Left lobe of liver (tissue), 2 donors: Measurements from ENCODE around the gene OLR1. TPM values are rescaled to one million over a fixed set of nuclear protein-coding genes. Genes with fewer than 3 reads are reported as not detected.
A peak's percentile ranks its signal among the peaks of the same experiment; 100 is the strongest.
"Not testable (repeated sequence)": the region's sequence is repeated elsewhere in the genome, so short reads cannot be mapped to it uniquely, and the experiment has no call there.

ENCODE experiments used
- ATAC-seq: fragments of 200-7000 bp; cut with Tn5 transposase; one replicate; pipeline ENCODE4 v1.9.1; 2020; ENCODE audit warnings: mild to moderate bottlenecking, moderate library complexity
- DNase-seq: peaks from one replicate; pipeline ENCODE4 v3.0.0-alpha.2; 2020; ENCODE audit warnings: low spot score
- total RNA-seq: library from RNA; stranded (reverse); gene quantifications from one replicate; pipeline ENCODE4 v1.2.1, GENCODE V29; 2021
- donor health status: DM: no; HTN: no; CAD: no; lungs with moderate emphysema.
- donor health status: DM: no; HTN: yes; CAD: no.

The OLR1 gene
- total RNA-seq, 1 donor from 2014 or later, result 0.50 TPM

DNA sequence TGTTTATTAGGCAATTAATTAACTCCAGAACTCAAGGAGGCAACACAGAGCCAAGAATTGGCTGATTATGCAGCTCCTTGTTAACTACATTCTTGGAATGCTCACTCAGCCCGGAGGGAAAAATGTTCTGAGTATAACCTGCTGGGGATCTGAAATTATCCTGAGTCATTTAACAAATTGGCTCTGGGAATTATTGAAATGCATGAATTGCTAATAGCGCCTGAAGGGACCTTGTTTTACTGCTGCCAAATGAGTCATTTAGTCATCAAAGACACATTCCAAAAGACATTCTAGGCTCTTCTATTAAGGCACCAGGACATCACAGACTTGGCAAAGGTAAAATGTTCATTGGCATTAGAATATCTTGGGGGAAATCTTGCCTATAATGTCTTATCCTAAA lies 19.9 kb upstream of the OLR1 start:
- no peak for DNase-seq
- ATAC-seq, result no peak

DNA sequence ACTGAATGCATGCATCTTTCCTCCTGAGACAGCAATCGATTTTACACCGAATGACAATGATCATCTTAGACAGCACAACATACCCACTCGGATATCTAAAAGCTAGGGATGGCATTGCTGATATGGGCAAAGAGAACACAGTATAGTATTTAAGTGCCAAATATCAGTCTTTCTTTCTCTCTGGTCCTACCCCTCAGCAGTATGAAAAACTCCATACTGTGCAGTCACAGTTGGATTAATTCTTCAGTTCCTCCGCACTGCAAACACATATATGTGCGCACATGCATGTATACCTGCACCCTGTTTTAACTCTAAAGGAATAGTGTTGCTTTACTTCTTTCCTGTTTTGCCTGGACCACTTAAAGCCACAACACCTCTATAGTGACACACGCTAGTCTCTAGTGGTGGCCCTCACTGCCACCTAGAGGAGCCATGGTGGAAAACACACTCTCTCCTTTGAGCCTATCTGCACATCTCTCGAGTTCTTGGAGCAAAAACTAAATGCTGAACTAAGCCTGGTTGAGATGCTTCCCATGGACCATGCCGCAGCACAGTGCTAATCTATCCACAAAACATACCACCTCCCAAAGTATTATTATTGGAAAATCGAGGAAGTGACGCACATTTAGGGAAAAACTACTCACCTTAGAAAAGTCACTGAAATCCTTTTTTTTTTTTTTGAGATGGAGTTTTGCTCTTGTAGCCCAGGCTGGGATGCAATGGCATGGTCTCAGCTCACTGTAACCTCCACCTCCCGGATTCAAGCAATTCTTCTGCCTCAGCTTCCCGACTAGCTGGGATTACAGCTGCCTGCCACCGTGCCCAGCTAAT lies 18.8 kb upstream of the OLR1 start:
- peak; percentile 100 for ATAC-seq
- peak; percentile 53 for DNase-seq

DNA sequence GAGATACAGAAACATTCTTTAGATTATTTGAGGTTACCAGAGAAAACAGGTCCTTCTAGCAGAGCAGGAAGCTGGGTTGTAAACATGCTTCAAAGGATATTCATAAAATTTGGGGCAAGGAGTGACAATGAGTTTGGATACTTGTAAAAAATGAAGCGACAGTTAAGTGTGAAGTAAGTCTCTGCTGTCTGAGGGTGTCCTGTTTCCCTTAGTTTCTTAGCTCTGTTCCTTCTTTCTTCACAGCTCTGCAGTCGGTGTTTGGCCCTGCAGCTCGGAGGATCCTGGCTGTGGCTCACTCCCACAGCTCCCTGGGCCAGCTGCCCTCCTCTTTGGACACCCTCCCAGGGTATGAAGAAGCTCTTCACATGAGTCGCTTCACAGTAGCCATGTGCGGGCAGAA lies 17.7 kb upstream of the OLR1 start:
- no peak for DNase-seq
- ATAC-seq, result no peak

DNA sequence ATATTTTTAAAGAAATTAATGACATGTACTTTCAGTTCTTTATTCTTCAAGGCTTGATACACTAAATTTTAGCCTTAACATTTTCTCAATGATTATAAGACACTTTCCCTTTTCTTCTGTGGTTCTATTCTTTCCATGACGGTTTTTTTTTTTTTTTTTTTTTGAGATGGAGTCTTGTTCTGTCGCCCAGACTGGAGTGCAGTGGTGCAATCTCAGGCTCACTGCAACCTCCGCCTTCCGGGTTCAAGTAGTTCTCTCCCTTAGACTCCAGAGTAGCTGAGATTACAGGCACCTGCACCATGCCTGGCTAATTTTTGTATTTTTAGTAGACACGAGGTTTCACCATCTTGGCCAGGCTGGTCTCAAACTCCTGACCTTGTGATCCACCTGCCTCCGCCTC lies 15.0 kb upstream of the OLR1 start:
- not testable (repeated sequence) for DNase-seq

GRCh38 chr12:10186299-10186698 lies 14.4 kb upstream of the OLR1 start:
- no peak for DNase-seq

More for the DNA sequence above, 15.0 kb upstream of the OLR1 start:
- not testable (repeated sequence) for ATAC-seq

DNA sequence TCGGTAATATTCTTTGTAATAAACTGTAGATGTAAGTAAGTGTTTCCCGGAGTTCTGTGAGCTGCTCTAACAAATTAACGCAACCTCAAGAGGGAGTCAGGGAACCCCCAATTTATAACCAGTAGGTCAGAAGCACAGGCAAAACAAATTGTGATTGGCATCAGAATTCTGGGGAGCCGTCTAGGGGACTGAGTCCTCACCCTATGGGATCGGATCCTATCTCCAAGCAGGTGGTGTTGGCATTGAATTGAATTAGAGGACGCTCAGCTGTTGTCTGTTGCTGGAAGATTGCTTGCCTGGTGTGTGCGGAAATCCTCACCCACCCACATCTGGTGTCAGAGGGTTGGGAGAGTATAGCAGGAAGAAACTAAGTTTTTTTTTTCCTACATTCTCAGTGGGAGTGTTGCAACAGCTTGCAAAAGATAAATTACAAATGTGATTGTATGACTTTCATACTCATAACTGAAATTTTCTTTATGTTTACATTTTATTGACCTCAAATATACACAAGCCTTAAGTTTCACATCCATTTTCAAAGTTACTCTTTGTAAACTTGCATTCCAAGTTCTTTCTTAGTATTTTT lies 12.4 kb upstream of the OLR1 start:
- no peak for ATAC-seq
- no peak for DNase-seq

More at GRCh38 chr12:10186299-10186698, 14.4 kb upstream of the OLR1 start:
- ATAC-seq, result peak; percentile 41

DNA sequence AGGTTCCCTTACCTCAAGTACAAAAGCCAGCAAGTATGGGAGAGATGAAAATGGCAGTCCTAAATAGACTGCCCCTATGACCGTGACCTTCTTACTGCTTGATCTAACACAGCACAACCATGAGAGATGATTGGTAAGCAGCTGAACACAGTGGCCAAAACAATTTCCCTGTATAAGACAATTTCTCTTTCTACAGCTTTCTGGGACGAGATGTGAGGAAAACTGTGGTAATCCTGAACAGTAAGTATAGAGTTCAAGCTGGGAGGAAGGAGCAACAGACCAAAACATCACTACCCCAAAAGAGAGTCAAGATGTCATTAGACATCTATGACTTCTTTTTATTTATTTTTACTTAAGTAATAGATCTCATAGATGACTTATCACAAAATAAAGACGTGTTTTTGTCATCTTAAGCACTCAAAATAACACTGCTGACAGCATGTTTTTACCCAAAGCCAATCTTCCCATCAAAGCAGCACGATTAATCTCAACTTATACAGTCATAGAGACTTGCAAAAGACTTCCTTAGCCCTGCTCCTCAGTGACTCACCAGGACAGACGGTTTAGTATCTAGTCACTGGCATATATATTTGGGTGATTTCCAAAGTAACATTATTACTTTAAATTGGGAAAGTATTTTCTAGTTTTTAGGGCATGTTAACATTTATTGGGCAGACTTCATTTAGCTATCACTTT lies 10.6 kb upstream of the OLR1 start:
- DNase-seq (no peak), ATAC-seq (no peak)

DNA sequence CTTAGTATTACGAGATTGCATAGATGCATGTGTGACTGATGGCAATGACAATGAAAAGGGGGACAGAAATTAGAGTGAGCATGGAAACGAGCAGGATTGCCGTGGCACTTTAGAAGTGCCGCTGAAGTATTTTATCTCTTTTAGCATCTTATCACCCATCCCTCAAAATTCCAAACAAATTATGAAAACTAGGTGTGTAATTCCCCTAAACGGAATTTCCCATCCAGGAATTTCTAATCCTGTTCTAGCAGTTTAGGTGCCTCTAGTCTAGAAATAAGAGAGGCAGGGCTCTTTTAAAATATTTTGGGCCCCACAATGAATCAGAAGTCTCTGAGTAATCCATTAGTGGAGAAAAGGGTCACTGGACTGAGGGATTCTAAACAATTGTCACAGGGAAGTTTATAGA lies 7.8 kb upstream of the OLR1 start:
- DNase-seq (no peak), ATAC-seq (no peak)

GRCh38 chr12:10178821-10179220 lies 6.9 kb upstream of the OLR1 start, which contains the start of gene TMEM52B:
Gene TMEM52B (plus strand): TSS chr12:10179032. CDS start chr12:10179575, 543 bp downstream.
- DNase-seq (no peak), ATAC-seq (no peak)

GRCh38 chr12:10175846-10176636 lies 4.1 kb upstream of the OLR1 start:
- DNase-seq (no peak), ATAC-seq (no peak)

- ATAC-seq, result no peak
These were observed 3.2 kb upstream of the OLR1 start for GRCh38 chr12:10174986-10175614.

DNA sequence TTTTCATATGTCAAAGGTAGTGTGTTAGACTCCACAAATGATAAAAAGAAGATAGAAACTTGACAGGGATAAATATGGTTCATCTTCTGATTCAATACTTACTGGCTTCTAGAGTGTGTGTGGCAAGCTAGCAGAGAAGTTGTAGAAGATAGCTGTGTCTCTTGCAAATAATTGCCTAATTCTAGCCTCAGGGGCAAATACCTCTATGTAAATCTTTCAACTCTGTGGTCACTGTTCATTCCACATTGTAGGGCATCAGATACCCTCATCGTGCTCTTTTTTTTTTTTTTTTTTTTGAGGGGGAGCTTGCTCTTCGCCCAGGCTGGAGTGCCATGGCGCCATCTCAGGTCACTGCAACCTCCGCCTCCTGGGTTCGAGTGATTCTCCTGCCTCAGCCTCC lies 1.7 kb downstream of the OLR1 start:
- ATAC-seq (no peak), DNase-seq (no peak)

More at GRCh38 chr12:10174986-10175614, 3.2 kb upstream of the OLR1 start:
- DNase-seq, result no peak

DNA sequence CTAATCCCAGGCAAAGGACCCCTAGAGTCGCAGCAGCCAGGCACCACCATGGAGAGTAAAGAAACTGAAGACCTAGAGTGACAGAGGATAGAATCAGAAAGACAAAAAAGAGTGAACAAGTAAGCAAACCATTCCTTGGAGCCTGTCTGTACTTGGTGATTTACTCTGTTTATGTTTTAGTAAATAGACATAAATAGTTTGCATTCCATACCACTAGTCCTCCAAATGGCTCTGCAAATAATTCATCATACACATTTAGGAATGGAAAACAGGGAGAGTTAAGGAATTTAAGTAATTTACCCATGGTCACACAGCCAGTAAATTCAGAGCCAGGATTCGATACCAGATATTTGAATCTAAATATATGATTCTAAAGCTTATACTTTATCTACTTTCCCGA lies 2.8 kb downstream of the OLR1 start:
- DNase-seq, result no peak
- no peak for ATAC-seq

DNA sequence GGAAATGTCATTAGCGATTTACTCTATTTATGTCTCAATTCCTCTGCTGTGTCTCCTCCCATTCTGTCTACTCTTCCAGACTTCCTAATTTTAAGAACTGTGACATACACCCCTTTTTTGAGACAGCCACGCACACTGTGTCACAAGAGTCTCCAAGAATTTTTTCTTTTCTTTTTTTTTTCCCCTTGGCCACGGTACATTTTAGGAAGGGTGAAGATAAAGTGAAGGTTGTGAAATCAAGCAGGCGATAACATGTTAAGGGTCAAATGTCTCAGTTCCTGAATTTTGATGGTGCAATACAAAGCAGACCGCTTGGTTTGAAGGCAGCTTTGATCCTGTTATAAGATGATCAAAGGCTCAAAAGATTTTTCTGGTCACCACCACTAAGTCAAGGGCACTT lies 4.3 kb downstream of the OLR1 start:
- peak; percentile 72 for ATAC-seq
- DNase-seq, result no peak

GRCh38 chr12:10165421-10165820 lies 6.5 kb downstream of the OLR1 start:
- DNase-seq, result no peak

GRCh38 chr12:10163084-10163483 lies 8.8 kb downstream of the OLR1 start:
- DNase-seq (no peak), ATAC-seq (no peak)

More at GRCh38 chr12:10165421-10165820, 6.5 kb downstream of the OLR1 start:
- ATAC-seq, result no peak

- DNase-seq (no peak), ATAC-seq (no peak)
These were observed 11.1 kb downstream of the OLR1 start for GRCh38 chr12:10160617-10161385.

DNA sequence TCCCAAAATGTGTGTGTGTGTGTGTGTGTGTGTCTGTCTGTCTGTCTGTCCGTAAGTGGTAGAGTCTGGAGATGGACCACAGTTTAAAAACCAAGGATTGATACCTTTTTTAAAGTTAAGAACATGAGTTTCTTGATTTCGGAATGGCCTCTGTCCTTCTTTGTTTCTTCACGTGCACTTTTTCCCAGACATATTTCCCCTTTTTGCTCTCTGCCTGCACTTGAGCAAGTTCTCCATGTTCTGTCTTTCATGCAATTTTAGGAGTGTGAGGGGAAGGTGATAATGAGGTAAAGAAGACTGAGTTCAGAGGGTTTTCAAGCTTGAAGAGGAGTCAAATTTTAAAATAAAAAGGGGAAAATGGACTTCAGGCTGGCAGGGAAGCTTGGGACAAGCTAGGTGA lies 12.7 kb downstream of the OLR1 start:
- DNase-seq (no peak), ATAC-seq (no peak)

DNA sequence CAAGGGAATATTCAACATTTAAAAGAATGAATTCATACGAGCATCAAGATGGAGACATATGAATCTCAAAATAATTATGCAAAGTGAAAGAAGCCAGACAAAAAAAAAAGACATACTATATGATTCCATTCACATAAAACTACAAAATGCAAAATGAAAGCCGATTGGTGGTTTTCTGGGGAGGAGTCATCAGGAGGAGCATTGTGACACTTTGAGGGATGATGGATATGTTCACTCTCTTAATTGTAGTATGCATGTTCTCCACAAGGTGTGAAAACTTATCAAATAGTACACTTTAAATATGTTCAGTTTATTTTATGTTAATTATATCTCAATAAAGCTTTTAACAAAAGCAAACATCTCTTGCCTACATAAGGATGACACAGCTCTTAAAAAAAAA lies 13.5 kb downstream of the OLR1 start:
- no peak for DNase-seq
- no peak for ATAC-seq

DNA sequence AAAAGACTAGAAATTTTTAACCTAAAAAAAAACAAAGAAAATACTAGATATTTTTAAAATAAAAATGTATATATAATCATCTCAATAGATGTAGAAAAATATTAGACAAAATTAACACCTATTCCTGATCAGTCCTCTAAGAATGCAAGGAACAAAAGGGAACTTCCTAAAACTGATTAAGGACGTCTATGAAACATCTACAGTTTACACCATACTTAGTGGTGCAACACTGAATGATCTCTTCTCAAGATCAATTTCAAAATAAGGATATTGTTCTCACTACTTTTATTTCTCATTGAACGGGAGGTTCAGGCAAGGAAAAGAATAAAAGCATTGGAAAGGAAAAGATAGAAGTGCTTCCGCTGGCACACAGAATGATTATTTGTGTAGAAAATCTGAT lies 16.0 kb downstream of the OLR1 start:
- no peak for ATAC-seq
- DNase-seq, result no peak
